ENCODE results near the gene EML4.

GRCh38 chr2:42321452-42322064 lies 152.4 kb downstream of the EML4 start:
- TF ChIP-seq CTCF (IDR thresholded peaks at IDR 0.05): no peak
- TF ChIP-seq POLR2A (IDR thresholded peaks at IDR 0.05): no peak

Data from adrenal gland (tissue), 5 donors.